GM12892 (cell line): ENCODE results near the gene ARHGAP22.

Experiments used
- POLR2A ChIP-seq: IDR thresholded peaks from 2 replicates; pipeline ENCODE4 v1.6.1; 2011; ENCODE audit warnings: low read depth, low read length, control low read depth
- POLR2AphosphoS5 ChIP-seq: IDR thresholded peaks from 2 replicates; pipeline ENCODE4 v1.6.1; 2011; ENCODE audit warnings: low read depth, low read length, control low read depth
- TAF1 ChIP-seq: IDR thresholded peaks from 2 replicates; pipeline ENCODE4 v1.6.1; 2011; ENCODE audit warnings: low read depth, mild to moderate bottlenecking, control low read depth, low read length, borderline replicate concordance

DNA sequence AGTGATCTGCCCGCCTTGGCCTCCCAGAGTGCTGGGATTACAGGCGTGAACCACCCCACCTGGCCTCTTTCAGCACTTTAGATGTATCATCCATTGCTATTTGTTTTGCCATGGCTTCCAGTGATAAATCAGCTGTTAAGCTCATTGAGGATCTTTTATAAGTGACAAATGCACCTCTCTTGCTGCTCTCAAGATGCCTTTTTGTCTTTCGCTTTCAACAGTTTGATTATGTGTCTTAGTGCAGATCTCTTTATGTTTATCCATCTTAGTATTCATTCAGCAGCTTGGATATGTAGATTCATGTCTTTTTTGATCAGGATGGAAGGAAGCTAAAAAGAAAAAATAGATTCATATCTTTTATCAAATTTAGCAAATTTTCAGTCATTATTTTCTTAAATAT is 192.8 kb downstream of the ARHGAP22 start:
- TF ChIP-seq POLR2A (no peak), POLR2AphosphoS5 (no peak), TAF1 (no peak)
